ENCODE results near the gene SLCO1B3.
"Not testable (repeated sequence)": the region's sequence is repeated elsewhere in the genome, so short reads cannot be mapped to it uniquely, and the experiment has no call there.

Gene SLCO1B3

DNA sequence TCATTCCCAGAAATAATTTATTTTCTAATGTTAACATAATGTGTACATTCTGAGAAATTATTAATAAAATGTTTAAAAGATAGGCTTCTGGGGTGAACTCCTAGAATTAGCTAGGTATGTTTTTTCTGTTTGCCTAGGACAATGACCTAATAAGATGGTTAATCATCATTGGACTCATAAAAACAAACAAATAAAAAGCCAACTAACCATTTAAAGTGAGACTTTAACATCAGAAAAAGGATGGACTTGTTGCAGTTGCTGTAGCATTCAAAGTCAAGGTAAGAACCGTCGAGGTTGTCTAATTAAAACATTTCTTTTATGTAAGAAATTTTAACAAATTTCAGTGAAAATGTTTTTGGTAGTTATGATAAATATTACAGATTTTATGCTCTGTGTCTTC lies at the start of gene SLCO1B3:
SLCO1B3 (plus strand) TSS at position 219 of the 400 bp plus-strand sequence. CDS start 5,034 bp downstream, outside the sequence.
- DNase-seq, result no peak

DNA sequence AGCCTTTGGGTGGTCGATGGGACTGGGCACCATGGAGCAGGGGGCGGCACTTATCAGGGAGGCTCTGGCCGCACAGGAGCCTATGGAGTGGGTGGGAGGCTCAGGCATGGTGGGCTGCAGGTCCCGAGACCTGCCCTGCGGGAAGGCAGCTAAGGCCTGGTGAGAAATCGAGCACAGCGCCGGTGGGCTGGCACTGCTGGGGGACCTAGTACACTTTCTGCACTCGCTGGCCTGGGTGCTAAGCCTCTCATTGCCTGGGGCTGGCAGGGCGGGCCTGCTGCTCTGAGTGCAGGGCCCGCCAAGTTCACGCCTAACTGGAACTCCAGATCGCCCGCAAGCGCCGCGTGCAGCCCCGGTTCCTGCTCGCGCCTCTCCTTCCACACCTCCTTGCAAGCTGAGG lies 33.1 kb upstream of the SLCO1B3 start:
- no peak for DNase-seq

DNA sequence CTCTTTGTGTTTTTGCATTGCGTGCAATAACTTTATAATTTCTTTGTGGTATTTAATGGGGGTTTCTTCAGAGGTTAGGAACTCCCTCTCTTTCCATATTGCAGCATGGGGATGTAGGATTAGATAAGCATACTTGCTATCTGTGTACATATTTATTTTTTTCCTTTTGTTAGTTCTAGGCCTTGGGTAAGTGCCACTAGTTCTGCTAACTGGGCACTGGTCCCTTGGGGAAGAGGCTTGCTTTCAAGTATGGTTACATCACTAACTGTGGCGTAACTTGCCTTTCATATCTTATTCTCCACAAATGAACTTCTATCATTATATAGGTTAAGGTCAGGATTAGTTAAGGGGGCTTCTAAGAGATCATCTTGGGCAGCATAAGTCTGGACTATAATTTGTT lies 31.5 kb upstream of the SLCO1B3 start:
- no peak for DNase-seq

DNA sequence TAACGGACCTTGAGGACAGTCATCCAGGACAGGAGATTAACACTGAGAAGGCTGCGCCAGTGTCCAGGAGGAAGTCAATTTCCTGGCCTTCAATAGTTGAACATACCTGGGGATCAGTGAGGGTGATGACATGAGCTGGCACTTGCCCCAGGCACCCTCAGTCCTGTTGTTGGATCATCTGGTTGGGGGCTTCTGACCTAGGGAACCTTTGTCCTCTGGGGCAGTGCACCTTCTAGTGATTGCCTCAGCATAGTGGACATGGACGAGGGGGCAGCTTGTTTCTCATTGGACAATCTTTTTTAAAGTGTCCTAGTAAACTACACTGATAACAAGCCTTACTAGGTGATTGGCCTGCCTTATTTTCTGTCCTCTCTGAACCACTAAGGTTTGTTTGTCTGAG lies 30.5 kb upstream of the SLCO1B3 start:
- DNase-seq, result not testable (repeated sequence)

- not testable (repeated sequence) for DNase-seq
Measured at GRCh38 chr12:20783796-20784357, 26.6 kb upstream of the SLCO1B3 start.

- DNase-seq, result no peak
Measured at GRCh38 chr12:20792971-20793370, 17.5 kb upstream of the SLCO1B3 start.

- no peak for DNase-seq
Measured at GRCh38 chr12:20798554-20798953, 12.0 kb upstream of the SLCO1B3 start.

- no peak for DNase-seq
Measured at GRCh38 chr12:20800160-20800559, 10.3 kb upstream of the SLCO1B3 start.

DNA sequence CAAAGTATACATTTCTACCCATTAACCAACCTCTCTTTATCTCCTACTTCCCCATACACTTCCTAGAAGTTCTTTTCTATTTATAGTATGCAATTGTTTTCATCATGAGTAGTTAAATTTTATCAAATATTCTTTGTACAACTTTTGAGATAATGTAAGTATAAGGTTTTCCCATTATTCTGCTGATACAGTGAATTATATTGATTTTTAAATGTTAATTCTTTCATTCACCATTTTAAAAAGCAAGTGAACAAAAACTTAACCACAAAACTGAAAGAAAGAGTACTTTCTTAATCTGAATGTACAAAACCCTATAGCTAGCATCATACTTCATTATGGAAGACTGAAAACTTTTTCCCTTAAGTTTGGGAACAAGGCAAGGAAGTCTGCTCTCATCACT lies 9.5 kb upstream of the SLCO1B3 start:
- DNase-seq, result no peak

GRCh38 chr12:20805921-20806320 lies 4.6 kb upstream of the SLCO1B3 start:
- no peak for DNase-seq

DNA sequence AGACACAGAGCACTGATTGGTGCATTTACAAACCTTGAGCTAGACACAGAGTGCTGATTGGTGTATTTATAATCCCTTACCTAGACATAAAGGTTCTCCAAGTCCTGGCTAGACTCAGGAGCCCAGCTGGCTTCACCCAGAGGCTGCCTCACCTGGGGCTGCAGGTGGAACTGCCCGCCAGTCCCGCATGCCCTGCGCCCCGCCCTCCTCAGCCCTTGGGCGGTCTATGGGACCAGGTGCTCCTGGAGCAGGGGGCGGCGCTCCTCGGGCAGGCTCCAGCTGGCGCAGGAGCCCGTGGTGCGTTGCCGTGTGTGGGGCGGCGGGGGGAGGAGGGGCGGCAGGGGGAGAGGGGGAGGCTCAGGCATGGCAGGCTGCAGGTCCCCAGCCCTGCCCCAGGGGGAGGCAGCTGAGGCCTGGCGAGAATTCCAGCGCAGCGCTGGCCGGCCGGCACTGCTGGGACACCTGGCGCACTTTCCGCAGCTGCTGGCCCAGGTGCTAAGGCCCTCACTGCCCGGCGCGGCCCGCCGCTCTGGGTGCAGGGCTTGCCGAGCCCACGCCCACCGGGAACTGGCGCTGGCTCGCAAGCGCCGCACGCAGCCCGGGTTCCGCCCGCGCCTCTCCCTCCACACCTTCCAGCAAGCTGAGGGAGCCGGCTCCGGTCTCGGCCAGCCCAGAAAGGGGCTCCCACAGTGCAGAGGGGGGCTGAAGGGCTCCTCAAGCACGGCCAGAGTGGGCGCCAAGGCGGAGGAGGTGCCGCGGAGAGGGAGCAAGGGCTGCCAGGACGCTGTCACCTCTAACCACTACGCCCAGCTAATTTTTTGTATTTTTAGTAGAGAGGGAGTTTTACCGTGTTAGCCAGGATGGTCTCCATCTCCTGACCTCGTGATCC lies 3.1 kb upstream of the SLCO1B3 start:
- no peak for DNase-seq

DNA sequence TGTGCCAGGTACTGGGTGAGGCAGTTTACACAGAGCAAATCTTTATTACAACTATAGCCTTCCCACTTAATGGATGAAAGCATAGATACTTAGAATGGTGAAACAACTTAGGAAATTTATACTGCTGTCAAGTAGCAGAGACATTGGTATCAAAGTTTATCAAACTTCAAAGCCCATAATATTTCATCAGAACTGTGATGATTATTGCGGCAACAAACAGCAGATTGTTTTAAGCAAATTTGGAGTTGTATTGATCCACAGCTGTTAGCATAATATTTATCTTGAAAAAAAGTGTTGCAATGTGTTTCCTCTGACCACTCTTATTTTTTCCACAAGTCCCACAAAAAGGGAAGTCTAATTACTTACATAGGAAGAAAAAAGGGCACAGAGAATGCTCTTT lies 2.0 kb upstream of the SLCO1B3 start:
- DNase-seq, result no peak

DNA sequence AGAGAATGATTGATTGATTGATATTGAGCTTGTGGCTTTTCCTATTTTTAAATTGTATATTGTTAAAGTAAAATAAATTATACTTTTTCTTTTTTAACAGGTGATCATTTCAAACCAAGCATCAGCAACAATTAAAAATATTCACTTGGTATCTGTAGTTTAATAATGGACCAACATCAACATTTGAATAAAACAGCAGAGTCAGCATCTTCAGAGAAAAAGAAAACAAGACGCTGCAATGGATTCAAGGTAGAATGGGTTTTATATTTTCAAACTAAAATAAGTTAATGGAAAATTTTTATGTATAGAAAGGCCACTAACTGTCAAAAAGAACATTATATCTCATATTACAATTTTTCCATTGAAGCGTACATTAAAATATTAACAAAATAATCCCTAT lies 5.1 kb downstream of the SLCO1B3 start:
- no peak for DNase-seq

DNA sequence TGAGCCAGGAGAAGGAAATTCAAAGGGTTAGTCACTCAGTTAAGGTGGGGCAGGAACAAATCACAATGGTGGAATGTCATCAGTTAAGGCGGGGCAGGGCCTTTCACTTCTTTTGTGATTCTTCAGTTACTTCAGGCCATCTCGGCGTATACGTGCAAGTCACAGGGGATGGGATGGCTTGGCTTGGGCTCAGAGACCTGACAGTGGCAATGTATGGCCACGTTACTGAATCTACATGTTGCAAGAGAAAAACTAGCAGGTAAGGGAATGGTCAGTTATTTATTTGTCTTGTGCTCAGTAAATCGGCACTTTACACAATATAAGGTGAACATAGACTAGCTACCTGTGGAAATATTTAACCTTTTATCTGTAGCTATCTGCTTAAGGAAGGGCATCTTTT lies 11.9 kb downstream of the SLCO1B3 start:
- no peak for DNase-seq

DNA sequence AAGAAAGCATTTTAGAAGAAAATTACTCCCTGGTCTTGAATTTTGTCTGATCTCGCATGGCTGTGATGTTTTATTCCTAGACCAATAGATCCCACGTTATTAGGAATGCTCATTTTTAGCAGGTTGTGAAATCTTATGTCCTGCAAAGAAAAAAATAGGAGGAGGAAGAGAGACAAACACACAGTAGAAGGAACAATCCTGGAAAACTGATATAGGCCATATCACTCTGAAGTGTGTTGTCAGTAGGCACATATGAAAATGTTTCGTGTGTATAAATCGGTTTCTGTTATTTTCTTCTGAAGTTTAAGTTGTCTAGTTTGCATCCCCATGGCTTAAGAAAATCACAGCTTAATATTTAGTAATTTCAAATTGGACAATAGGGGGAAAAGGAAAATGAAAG lies 12.4 kb downstream of the SLCO1B3 start:
- no peak for DNase-seq

- no peak for DNase-seq
Measured at GRCh38 chr12:20829919-20830318, 19.4 kb downstream of the SLCO1B3 start.

DNA sequence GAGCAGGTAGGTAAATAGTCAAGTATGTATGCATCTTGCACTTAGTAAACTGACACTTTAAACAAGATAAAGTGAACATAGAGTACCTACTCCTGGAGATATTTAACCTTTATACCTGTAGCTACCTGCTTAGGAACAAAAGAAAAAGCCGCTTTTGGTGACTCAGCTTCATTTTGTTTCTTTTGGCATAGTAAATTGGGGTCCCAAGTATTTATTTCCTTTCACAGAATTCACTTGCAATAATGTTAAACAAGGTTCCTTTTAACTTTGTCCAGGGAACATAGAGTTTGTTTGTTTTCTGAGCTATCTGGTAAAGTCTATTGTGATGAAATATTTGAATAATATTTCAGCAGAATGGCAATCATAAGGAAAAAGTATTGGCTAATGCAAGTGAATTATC lies 20.0 kb downstream of the SLCO1B3 start:
- DNase-seq, result no peak

DNA sequence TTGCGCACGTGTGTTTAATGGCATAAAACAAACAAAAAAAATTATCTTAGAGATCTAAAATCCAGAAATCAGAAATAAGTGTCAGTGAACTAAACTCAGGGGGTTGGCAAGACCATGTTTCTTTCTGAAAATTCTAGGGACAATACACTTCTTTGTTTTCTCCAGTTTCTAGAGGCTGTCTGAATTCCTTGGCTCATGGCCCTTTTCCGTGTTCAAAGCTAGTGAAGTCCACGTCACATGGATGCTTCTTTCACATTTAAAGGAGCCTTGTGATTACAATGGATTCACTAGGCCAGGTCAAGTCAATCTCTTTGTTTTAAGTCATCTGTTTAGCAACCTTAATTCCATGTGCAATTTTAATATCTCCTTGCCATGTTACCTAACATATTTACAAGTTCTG lies 22.4 kb downstream of the SLCO1B3 start:
- no peak for DNase-seq

DNA sequence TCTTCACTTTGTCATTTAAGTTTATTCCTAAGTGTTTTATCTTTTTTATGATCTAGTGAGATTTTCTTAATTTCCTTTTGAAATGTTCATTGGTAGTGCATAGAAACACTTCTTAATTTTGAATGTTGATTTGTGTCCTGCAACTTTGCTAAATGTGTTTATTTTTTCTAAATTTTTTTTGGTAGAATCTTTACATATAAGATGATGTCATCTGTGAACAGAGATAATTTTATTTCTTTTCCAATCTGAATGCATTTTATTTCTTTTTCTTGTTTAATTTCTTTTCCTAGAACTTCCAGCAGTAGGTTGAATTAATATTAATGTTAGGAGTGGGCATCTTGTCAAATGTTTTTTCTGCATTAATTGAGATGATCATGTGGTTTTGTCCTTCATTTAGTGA lies 42.1 kb downstream of the SLCO1B3 start:
- no peak for DNase-seq

GRCh38 chr12:20863056-20863455 lies 52.6 kb downstream of the SLCO1B3 start:
- no peak for DNase-seq

DNA sequence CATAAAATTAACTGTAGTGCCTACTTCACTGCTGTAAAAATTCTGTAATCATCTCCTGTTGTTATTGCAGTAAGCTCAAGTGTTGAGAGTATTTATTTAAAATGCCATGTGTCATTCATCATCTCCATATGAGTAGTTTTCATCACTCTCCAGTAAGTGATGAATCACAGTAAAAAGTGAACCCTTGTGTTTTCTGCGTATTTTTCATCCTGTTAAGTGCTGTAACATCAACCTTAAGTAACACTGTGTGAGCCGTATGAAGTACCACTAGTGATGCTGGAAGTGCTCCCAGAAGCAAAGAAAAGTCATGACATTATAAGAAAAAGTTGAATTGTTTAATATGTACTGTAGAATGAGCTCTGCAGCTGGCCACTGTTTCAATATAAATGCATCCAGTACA lies 55.4 kb downstream of the SLCO1B3 start:
- DNase-seq, result no peak

DNA sequence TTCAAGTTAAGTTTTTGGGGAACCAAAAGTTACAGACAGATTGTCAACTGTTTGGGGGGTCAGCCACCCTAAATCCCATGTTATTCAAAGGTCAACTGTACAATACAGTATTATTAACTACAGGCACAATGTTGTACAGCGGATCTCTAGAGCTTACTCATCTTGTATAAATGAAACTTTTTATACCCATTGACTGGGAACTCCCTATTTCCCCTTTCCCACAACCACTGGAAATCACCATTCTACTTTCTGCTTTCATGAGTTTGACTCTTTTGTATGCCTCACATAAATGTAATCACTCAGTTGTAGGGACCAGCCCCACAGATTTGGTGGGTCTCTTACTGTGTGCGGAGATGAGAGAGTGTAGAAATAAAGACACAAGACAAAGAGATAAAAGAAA lies 57.8 kb downstream of the SLCO1B3 start:
- DNase-seq, result no peak

- DNase-seq, result no peak
Measured at GRCh38 chr12:20883288-20883687, 72.8 kb downstream of the SLCO1B3 start.

DNA sequence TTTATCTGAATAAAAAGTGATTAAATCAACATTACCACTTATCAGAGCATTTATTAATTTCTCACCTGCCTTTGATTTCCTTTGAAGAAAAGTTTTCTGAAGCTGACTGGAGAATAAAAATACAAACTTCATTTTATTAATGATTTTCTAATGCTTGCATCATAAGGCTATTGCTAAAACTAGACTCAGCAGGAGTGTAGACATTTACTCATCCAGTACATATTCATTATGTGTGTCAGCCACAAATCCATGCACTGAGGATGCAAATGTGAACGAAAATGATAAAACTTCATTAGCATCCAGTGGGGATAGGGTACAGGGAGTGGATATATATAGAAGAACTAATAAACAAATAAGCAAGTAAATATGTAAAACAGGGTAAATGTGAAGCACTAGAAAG lies 74.6 kb downstream of the SLCO1B3 start:
- DNase-seq, result no peak

DNA sequence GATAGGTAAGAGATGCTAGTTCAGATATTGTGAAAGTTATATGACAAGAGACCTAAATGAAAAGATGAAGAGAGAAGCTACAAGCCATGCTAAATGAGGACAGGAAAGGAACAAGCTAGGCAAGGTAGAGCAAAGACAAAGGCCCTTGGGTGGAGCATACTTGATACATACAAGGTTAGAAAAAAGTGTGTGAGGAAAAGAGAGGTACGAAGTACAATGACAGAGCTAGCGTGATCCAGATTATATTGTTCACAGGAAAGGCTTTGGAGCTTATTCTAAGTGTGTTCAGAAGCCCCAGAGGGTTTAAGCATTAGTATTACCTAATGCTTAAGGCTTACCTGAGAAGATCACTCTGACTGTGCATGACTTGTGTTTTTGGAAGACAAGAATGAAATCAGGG lies 75.0 kb downstream of the SLCO1B3 start:
- no peak for DNase-seq

All from suppressor macrophage treated with lipopolysaccharide for 4 hours (primary cell).